Myocyte (in vitro differentiated cells): ENCODE measurements around the gene NACAD. TPM values are rescaled to one million over a fixed set of nuclear protein-coding genes. Genes with fewer than 3 reads are reported as not detected.
A peak's percentile ranks its signal among the peaks of the same experiment; 100 is the strongest.

Source experiments
- DNase-seq: peaks from one replicate; pipeline ENCODE4 v3.0.0-alpha.2; 2012; ENCODE audit warnings: low read depth
- polyA plus RNA-seq: library from polyadenylated mRNA; unstranded; fragments of >200 nt; gene quantifications from one replicate; pipeline ENCODE4 v1.2.1, GENCODE V29; 2012; ENCODE audit warnings: missing spikeins
- total RNA-seq: library from RNA; depleted of rRNA; stranded (reverse); fragments of >200 nt; gene quantifications from 2 replicates; pipeline ENCODE4 v1.2.3, GENCODE V29; 2014

Gene NACAD
- total RNA-seq, result 1.2 and 1.6 TPM in 2 replicates
- 5.0 TPM for polyA plus RNA-seq

- peak; percentile 36 for DNase-seq
These were observed at the start of gene NACAD for GRCh38 chr7:45088821-45089340. Gene NACAD, minus strand, starts transcription at chr7:45088969. Its CDS starts 75 bp downstream, at chr7:45088894.

GRCh38 chr7:45136106-45137060 is 47.6 kb upstream of the NACAD start:
- peak; percentile 90 for DNase-seq

- no peak for DNase-seq
These were observed 45.1 kb upstream of the NACAD start for GRCh38 chr7:45133877-45134276.

GRCh38 chr7:45133352-45133751 is 44.6 kb upstream of the NACAD start:
- DNase-seq, result no peak

DNA sequence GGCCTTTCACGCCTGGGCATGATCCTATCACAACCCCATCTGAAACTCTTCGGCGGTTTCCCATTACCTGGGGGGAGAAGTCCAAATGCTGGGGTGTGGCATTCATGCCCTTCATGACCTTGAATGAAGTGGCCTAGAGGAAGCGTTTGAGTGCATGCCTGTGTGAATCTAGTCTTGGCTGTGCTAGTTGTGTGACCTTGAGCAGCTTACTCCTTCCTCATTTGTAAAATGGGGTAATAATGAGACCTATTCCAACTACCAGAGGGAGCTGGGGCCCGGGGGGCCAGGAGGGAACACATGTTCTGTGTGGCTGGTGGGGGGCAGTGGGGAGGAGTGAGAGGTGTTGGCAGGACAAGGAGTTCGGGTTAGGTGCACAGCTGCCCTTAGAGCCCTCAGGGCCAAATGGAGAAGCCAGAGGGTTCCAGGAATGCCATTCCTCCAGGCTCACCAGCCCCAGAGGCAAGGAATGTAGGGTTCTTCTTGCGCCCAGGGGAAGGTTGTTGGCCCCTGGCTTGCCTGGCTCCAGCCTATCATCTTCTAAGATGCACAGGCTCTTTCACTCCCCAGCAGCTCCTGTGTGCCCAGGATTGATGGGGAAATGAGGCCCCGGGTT is 44.0 kb upstream of the NACAD start:
- DNase-seq, result peak; percentile 54

GRCh38 chr7:45131891-45132290 is 43.1 kb upstream of the NACAD start:
- no peak for DNase-seq

GRCh38 chr7:45130910-45131309 is 42.1 kb upstream of the NACAD start:
- no peak for DNase-seq

GRCh38 chr7:45129906-45130305 is 41.1 kb upstream of the NACAD start:
- no peak for DNase-seq

GRCh38 chr7:45129181-45129800 is 40.5 kb upstream of the NACAD start:
- no peak for DNase-seq

DNA sequence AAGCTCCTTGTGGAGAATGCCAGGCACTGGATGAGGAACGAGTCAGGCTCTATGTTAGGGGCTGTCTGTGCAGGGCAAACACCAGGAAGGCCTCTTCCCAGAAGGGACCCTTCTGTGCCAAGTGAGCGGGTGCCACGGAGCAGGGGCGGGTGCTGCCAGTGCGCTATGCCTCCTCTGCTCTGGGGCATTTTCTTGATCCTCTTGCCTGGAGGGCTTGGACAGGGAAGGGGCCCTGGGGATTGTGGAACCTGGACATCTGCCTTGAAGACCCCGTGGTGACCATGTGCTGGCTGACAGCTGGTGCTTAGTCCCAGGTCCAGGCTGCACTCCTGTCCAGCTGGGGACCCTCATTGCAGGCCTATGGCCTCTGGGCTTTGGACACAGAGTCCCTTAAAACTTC is 38.2 kb upstream of the NACAD start:
- no peak for DNase-seq

DNA sequence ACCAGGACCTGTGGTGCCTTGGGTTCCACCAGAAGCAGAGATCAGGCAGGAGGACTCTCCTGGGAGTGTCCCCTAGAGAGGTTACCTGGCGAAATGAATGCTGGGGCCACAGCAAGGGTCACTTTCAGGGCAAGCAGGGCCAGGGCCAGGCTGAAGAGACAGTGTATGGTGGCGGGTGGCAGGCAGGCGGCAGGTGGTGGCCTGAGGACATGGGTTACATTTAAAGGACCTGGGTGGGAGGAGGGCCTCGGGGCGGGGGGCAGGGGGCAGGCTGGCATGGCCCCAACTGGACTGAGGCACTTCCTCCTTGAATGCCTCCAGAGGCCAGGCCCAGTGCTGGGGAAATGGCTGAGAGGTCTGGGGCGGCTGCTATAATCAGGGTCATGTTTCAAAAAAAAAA is 37.4 kb upstream of the NACAD start:
- no peak for DNase-seq

GRCh38 chr7:45125193-45125904 is 36.6 kb upstream of the NACAD start:
- no peak for DNase-seq

DNA sequence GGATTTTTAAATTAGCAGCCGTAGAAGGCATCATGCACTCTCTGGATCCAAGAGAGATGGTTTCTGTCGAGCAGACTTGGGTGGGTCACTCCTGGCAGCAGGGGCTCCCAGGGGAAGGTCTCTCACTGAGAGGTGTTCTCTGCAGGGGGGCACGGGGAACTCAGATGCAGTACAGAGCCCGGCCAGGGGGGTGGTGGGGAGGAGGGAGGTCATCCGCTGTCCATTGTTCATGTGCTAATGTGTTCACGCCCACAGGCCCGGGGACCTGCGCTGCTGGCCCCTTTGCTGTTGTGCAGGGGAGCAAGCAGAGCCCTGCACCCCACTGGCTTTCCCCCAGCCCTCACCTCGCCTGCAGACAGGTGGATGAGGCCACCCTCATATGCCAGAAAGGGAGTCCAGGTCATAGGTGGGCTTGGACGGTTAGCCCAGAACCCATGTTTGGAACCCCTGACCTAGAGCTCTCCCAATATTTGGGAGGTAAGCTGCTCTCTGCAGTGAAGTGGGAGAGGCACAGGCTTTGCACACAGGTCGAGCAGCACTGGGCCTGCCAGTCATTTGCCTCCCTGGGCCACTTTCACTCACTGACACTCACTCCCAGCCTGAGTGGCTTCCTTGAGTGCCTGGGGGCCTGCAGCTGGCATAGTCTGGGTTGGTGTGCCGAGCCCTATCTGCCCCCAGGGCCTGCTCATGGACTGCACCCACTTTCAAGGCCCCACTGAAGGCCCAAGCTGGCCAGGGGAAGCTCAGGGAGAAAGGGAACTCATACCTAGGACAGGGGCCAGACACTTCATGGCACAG is 35.3 kb upstream of the NACAD start:
- no peak for DNase-seq

- no peak for DNase-seq
These were observed 34.4 kb upstream of the NACAD start for GRCh38 chr7:45122975-45123860.

DNA sequence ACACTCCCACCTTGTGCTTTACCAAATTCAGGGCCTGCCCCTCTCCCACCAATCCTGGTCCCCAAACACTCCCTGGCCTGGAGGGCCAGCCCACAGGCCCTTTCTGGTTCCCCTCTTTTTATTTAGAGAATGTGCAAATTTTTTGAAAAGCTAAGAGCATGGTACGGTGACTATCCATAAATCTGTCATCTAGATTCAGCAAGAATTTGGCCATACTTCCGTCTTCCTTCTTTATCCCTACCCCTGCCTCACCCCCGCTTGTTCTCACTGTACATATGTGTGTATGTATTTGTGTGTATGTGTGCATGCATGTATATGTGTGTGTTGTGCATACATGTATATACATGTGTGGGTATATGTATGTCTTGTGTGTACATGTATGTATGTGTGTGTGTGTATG is 30.8 kb upstream of the NACAD start:
- no peak for DNase-seq

GRCh38 chr7:45118889-45119331 is 30.1 kb upstream of the NACAD start:
- DNase-seq, result no peak

- no peak for DNase-seq
These were observed 29.5 kb upstream of the NACAD start for GRCh38 chr7:45118292-45118691.

GRCh38 chr7:45117582-45117981 is 28.8 kb upstream of the NACAD start:
- no peak for DNase-seq

DNA sequence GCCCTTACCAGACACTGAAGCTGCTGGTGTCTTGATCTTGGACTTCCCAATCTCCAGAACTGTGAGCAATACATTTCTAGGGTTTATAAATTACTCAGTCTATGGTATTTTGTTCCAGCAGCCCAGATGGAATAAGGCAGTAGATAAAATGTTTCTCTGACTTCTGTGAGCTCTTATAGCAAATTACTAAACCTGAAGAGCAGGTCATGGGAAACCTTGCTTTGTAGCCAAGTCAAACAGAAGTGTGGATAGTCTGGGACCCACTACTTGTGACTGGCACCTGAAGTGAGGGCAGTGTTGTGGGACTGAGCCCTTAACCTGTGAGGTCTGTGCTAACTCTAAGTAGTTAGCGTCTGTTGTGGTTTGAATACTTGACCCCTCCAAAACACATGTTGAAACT is 27.3 kb upstream of the NACAD start:
- DNase-seq, result no peak
